Panc1 (cell line): ENCODE data around the gene ELFN2. TPM values are rescaled to one million over a fixed set of nuclear protein-coding genes. Genes with fewer than 3 reads are reported as not detected.

Source experiments
- ATAC-seq: fragments of 200-7000 bp; cut with Tn5 transposase; 2 replicates; pipeline ENCODE4 v1.9.1; 2020; ENCODE audit warnings: mild to moderate bottlenecking, moderate library complexity
- BruUV-seq: library from RNA; stranded (reverse); fragments of 400-500 nt; replicated peaks from 2 replicates; lab custom pipeline; 2021; lab: Mats Ljungman, UMichigan
- CTCF ChIA-PET: fragments of 300-600 bp; sonication (Branson Sonifier 250); formaldehyde crosslinking; loops from one replicate; lab custom pipeline; 2022; ENCODE audit warnings: antibody characterized with exemption; lab: Charles Lee
- POLR2A ChIA-PET: fragments of 300-600 bp; sonication (Branson Sonifier 250); formaldehyde crosslinking; loops from one replicate; lab custom pipeline; 2022; ENCODE audit warnings: antibody characterized with exemption; lab: Charles Lee
- DNase-seq: peaks from one replicate; pipeline ENCODE4 v3.0.0-alpha.2; 2010; ENCODE audit warnings: low read depth, low spot score
- H3K27ac ChIP-seq: 2 replicates; pipeline ENCODE4 v1.5.1; 2011; ENCODE audit warnings: mild to moderate bottlenecking, low read length, inconsistent platforms
- H3K27me3 ChIP-seq: fragments of 200-500 bp; sonication (Bioruptor generic); 2 replicates; pipeline ENCODE4 v1.6.0; 2014; ENCODE audit warnings: low read length, inconsistent platforms; ENCODE audit not compliant: control insufficient read depth, insufficient read depth
- H3K36me3 ChIP-seq: fragments of 200-500 bp; sonication (Bioruptor generic); 2 replicates; pipeline ENCODE4 v1.5.1; 2014; ENCODE audit warnings: inconsistent platforms, mild to moderate bottlenecking, low read length, moderate library complexity; ENCODE audit not compliant: control insufficient read depth, insufficient read depth
- H3K4me1 ChIP-seq: 2 replicates; pipeline ENCODE4 v1.5.1; 2011; ENCODE audit warnings: inconsistent platforms, mild to moderate bottlenecking, low read length, moderate library complexity; ENCODE audit not compliant: control insufficient read depth, insufficient read depth
- H3K4me3 ChIP-seq, 2 experiments: 2 replicates each; pipeline ENCODE4 v1.5.1; 2011 to 2012; ENCODE audit warnings: low read depth in 2 of 2, low read length in 2 of 2, mild to moderate bottlenecking in 2 of 2, inconsistent platforms in 1 of 2, moderate library complexity in 1 of 2
- H3K9me3 ChIP-seq: fragments of 200-500 bp; sonication (Bioruptor generic); 2 replicates; pipeline ENCODE4 v1.5.1; 2014; ENCODE audit warnings: low read depth, mild to moderate bottlenecking, inconsistent platforms, low read length, moderate library complexity; ENCODE audit not compliant: control insufficient read depth, insufficient read depth
- POLR2AphosphoS5 ChIP-seq: IDR thresholded peaks from 2 replicates; pipeline ENCODE4 v1.6.1; 2012; ENCODE audit warnings: mild to moderate bottlenecking, low read depth, low read length, moderate library complexity
- SIN3A ChIP-seq: IDR thresholded peaks from 2 replicates; pipeline ENCODE4 v1.6.1; 2012; ENCODE audit warnings: low read depth, mild to moderate bottlenecking, low read length, moderate library complexity, borderline replicate concordance; ENCODE audit not compliant: insufficient read depth
- TCF7L2 ChIP-seq: IDR thresholded peaks from 2 replicates; pipeline ENCODE4 v1.6.1; 2011; ENCODE audit warnings: mild to moderate bottlenecking, low read depth, low read length, inconsistent platforms
- in situ Hi-C: cut with HindIII; loops from 2 replicates; pipeline ENCODE4 v1.10.0; 2016; ENCODE audit warnings: low sequenced_read_pairs, low pct_unique_long_range_greater_than_20kb
- intact Hi-C: fragments of 100-400 bp; cut with micrococcal nuclease; formaldehyde crosslinking; loops from one replicate; pipeline ENCODE4 v1.10.0; 2022; ENCODE audit not compliant: unreplicated experiment
- total RNA-seq: library from RNA; stranded (reverse); gene quantifications from one replicate; pipeline ENCODE4 v1.2.1, GENCODE V29; 2021; ENCODE audit not compliant: unreplicated experiment
- TF ChIP-seq, protein P1 (sequence below): fragments of 450-650 bp; IDR thresholded peaks from 2 replicates; pipeline ENCODE4 v1.5.1; 2017; ENCODE audit warnings: mild to moderate bottlenecking
- TF ChIP-seq, protein P2 (sequence below), 2 experiments: IDR thresholded peaks; 2 replicates each; pipeline ENCODE4 v1.6.1; 2011 to 2012; ENCODE audit warnings: low read depth in 2 of 2, control low read depth in 1 of 2, low read length in 1 of 2, mild to moderate bottlenecking in 1 of 2, moderate library complexity in 1 of 2; ENCODE audit not compliant: insufficient read depth in 1 of 2

The ELFN2 gene
- total RNA-seq, 1 experiment from 2014 or later: 2.9 TPM

DNA sequence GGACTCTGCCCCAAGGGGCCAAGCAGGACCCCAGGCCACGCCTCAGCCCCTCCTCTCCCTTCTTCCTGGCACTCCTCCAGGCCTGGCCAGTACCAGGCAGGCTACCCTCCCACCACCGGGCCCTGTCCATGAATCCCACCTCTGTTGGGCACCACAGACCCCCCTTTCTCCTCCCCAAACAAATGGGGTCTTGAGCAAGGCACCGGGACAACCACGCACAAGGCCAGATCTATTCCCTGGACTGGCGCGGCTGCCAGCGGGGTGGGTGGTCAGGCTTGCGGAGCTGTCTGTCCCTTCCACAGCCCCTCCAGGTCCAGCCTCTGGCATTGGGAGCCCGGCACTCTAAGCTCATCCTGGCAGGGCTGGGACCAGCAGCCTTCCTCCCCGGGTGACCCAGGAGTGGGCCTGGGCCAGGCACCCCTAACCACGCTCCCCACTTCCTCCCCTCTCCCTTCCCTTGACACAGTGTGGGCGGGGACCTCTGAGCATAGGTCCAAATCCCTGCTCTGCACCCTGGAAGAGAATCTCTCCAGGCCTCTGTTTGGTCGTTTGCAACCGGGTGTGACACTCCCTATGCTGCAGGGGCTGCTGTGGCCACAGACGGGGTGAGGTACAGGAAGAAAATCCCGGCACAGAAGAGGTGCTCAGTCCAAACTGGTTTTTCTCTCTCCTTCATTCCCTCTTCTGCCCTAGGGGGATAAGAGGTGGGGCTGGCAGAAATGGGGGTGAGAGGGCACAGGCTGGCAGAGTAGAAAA, 14.6 kb downstream of the ELFN2 start:
- ATAC-seq: no peak
- no peak overlapping the region for H3K4me3 ChIP-seq

DNA sequence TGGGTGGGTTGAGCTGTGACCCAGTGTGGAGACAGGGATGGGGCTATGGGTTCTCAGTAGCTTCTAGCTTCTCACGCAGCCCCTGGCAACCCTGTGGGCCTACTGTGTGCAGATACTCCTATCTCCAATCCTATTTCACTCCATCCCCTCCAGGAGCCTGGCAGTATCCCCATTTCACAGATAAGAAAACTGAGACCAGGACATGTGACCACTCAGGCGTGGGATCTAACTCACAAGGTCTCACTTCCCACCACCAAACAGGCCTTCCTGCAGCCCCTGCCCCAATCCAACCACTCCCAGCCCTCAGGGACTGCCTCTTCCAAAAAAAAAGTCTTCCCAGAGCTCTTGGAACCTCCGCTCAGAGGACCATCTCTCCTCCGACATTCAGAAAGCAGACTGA, 15.6 kb downstream of the ELFN2 start:
- Histone ChIP-seq H3K27ac (no peak overlapping the region), H3K27me3 (no peaks in the 10 kb centered on the region), H3K4me3 (no peak overlapping the region), H3K9me3 (no peaks in the 10 kb centered on the region), H3K4me1 (no peaks in the 10 kb centered on the region), H3K36me3 (no peaks in the 10 kb centered on the region)
- no peak for DNase-seq
- ChIA-PET POLR2A (no interaction called here), CTCF (no interaction called here)
- no peak for ATAC-seq
- intact Hi-C loops (no loop called here), in situ Hi-C loops (no loop called here)
- no peak for TF ChIP-seq SIN3A
- TF ChIP-seq POLR2AphosphoS5: no peak
- TF ChIP-seq, protein P1, sequence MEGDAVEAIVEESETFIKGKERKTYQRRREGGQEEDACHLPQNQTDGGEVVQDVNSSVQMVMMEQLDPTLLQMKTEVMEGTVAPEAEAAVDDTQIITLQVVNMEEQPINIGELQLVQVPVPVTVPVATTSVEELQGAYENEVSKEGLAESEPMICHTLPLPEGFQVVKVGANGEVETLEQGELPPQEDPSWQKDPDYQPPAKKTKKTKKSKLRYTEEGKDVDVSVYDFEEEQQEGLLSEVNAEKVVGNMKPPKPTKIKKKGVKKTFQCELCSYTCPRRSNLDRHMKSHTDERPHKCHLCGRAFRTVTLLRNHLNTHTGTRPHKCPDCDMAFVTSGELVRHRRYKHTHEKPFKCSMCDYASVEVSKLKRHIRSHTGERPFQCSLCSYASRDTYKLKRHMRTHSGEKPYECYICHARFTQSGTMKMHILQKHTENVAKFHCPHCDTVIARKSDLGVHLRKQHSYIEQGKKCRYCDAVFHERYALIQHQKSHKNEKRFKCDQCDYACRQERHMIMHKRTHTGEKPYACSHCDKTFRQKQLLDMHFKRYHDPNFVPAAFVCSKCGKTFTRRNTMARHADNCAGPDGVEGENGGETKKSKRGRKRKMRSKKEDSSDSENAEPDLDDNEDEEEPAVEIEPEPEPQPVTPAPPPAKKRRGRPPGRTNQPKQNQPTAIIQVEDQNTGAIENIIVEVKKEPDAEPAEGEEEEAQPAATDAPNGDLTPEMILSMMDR: no peak
- TF ChIP-seq, protein P2, sequence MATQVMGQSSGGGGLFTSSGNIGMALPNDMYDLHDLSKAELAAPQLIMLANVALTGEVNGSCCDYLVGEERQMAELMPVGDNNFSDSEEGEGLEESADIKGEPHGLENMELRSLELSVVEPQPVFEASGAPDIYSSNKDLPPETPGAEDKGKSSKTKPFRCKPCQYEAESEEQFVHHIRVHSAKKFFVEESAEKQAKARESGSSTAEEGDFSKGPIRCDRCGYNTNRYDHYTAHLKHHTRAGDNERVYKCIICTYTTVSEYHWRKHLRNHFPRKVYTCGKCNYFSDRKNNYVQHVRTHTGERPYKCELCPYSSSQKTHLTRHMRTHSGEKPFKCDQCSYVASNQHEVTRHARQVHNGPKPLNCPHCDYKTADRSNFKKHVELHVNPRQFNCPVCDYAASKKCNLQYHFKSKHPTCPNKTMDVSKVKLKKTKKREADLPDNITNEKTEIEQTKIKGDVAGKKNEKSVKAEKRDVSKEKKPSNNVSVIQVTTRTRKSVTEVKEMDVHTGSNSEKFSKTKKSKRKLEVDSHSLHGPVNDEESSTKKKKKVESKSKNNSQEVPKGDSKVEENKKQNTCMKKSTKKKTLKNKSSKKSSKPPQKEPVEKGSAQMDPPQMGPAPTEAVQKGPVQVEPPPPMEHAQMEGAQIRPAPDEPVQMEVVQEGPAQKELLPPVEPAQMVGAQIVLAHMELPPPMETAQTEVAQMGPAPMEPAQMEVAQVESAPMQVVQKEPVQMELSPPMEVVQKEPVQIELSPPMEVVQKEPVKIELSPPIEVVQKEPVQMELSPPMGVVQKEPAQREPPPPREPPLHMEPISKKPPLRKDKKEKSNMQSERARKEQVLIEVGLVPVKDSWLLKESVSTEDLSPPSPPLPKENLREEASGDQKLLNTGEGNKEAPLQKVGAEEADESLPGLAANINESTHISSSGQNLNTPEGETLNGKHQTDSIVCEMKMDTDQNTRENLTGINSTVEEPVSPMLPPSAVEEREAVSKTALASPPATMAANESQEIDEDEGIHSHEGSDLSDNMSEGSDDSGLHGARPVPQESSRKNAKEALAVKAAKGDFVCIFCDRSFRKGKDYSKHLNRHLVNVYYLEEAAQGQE (IDR thresholded peaks at IDR 0.05; ENCODE audit: insufficient read depth in 1 of 2, low read depth in 2 of 2, low read length in 1 of 2): no peak
- BruUV-seq: no TSS peak

More for the DNA sequence above, 14.6 kb downstream of the ELFN2 start:
- TF ChIP-seq, protein P1: no peak
- TF ChIP-seq, protein P2 (IDR thresholded peaks at IDR 0.05; ENCODE audit: insufficient read depth in 1 of 2, low read depth in 2 of 2, low read length in 1 of 2): no peak
- TF ChIP-seq TCF7L2 (no peak), SIN3A (no peak), POLR2AphosphoS5 (no peak)
- Histone ChIP-seq H3K27ac (no peak overlapping the region), H3K9me3 (no peaks in the 10 kb centered on the region), H3K4me1 (no peaks in the 10 kb centered on the region; the same call in 1 of the 2 replicates), H3K27me3 (no peaks in the 10 kb centered on the region), H3K36me3 (no peaks in the 10 kb centered on the region)
- in situ Hi-C loops (no loop called here), intact Hi-C loops (no loop called here)
- CTCF ChIA-PET: no interaction called here
- BruUV-seq: no TSS peak
- no peak for DNase-seq
- POLR2A ChIA-PET: no interaction called here
